H9 (cell line): ENCODE measurements around the gene PAPOLG. TPM values are rescaled to one million over a fixed set of nuclear protein-coding genes. Genes with fewer than 3 reads are reported as not detected.

Experiments used
- DNase-seq: peaks from one replicate; pipeline ENCODE4 v3.0.0-alpha.2; 2017
- H2AFZ ChIP-seq: one replicate; pipeline ENCODE4 v1.6.1; 2013; ENCODE audit warnings: mild to moderate bottlenecking, low read length, control low read depth, moderate library complexity
- H2AK5ac ChIP-seq: 2 replicates; pipeline ENCODE4 v1.6.1; 2013; ENCODE audit warnings: low read length, control low read depth, mixed read lengths; ENCODE audit not compliant: insufficient read length
- H2BK120ac ChIP-seq: one replicate; pipeline ENCODE4 v1.6.1; 2013; ENCODE audit warnings: low read depth, mild to moderate bottlenecking, low read length, control low read depth, inconsistent platforms; ENCODE audit not compliant: poor library complexity, severe bottlenecking
- H2BK12ac ChIP-seq: 2 replicates; pipeline ENCODE4 v1.6.1; 2013; ENCODE audit warnings: low read length, control low read depth, mixed read lengths, low read depth; ENCODE audit not compliant: insufficient read length
- H2BK15ac ChIP-seq: 2 replicates; pipeline ENCODE4 v1.6.1; 2013; ENCODE audit warnings: low read depth, low read length, control low read depth
- H2BK20ac ChIP-seq: one replicate; pipeline ENCODE4 v1.6.1; 2013; ENCODE audit warnings: low read depth, mild to moderate bottlenecking, low read length, control low read depth, inconsistent platforms; ENCODE audit not compliant: poor library complexity, severe bottlenecking
- H2BK5ac ChIP-seq: 2 replicates; pipeline ENCODE4 v1.6.1; 2013; ENCODE audit warnings: low read length, control low read depth, mixed read lengths; ENCODE audit not compliant: insufficient read length
- H3K14ac ChIP-seq: 2 replicates; pipeline ENCODE4 v1.6.1; 2013; ENCODE audit warnings: low read length, control low read depth; ENCODE audit not compliant: insufficient read depth
- H3K18ac ChIP-seq: 2 replicates; pipeline ENCODE4 v1.6.1; 2013; ENCODE audit warnings: low read depth, mild to moderate bottlenecking, mixed read lengths, low read length, control low read depth; ENCODE audit not compliant: insufficient read length
- H3K23ac ChIP-seq: 2 replicates; pipeline ENCODE4 v1.6.1; 2013; ENCODE audit warnings: low read length, control low read depth, mixed read lengths, low read depth; ENCODE audit not compliant: insufficient read length
- H3K23me2 ChIP-seq: 2 replicates; pipeline ENCODE4 v1.6.1; 2013; ENCODE audit warnings: low read depth, mild to moderate bottlenecking, mixed read lengths, low read length, control low read depth; ENCODE audit not compliant: insufficient read length, poor library complexity, severe bottlenecking
- H3K27ac ChIP-seq: 2 replicates; pipeline ENCODE4 v1.5.1; 2013; ENCODE audit warnings: low read length, control low read depth, mixed read lengths, low read depth; ENCODE audit not compliant: insufficient read length
- H3K27me3 ChIP-seq: 2 replicates; pipeline ENCODE4 v1.6.1; 2013; ENCODE audit warnings: low read length, control low read depth, inconsistent platforms; ENCODE audit not compliant: insufficient read depth
- H3K4ac ChIP-seq: 2 replicates; pipeline ENCODE4 v1.6.1; 2013; ENCODE audit warnings: low read depth, mild to moderate bottlenecking, control low read depth, inconsistent platforms, low read length, moderate library complexity
- H3K4me1 ChIP-seq: 2 replicates; pipeline ENCODE4 v1.6.1; 2013; ENCODE audit warnings: low read length, control low read depth, inconsistent platforms; ENCODE audit not compliant: insufficient read depth
- H3K4me2 ChIP-seq: 2 replicates; pipeline ENCODE4 v1.6.1; 2013; ENCODE audit warnings: low read length, control low read depth, mixed read lengths; ENCODE audit not compliant: insufficient read length, insufficient read depth
- H3K56ac ChIP-seq: 2 replicates; pipeline ENCODE4 v1.6.1; 2013; ENCODE audit warnings: low read depth, mild to moderate bottlenecking, mixed read lengths, low read length, control low read depth; ENCODE audit not compliant: insufficient read length
- H3K79me1 ChIP-seq: 2 replicates; pipeline ENCODE4 v1.6.1; 2013; ENCODE audit warnings: low read depth, mild to moderate bottlenecking, moderate library complexity, low read length, control low read depth, inconsistent platforms; ENCODE audit not compliant: insufficient read depth, poor library complexity, severe bottlenecking
- H3K79me2 ChIP-seq: 2 replicates; pipeline ENCODE4 v1.6.1; 2013; ENCODE audit warnings: low read length, control low read depth, inconsistent platforms; ENCODE audit not compliant: insufficient read depth
- H3K9ac ChIP-seq: 2 replicates; pipeline ENCODE4 v1.6.1; 2013; ENCODE audit warnings: low read length, control low read depth, mixed read lengths; ENCODE audit not compliant: insufficient read length; ENCODE audit errors: extremely low read depth
- H3K9me3 ChIP-seq: one replicate; pipeline ENCODE4 v1.6.1; 2013; ENCODE audit warnings: low read depth, low read length, inconsistent platforms; ENCODE audit not compliant: control insufficient read depth
- H3T11ph ChIP-seq: one replicate; pipeline ENCODE4 v1.6.1; 2013; ENCODE audit warnings: mild to moderate bottlenecking, low read length, control low read depth, inconsistent platforms
- H4K20me1 ChIP-seq: one replicate; pipeline ENCODE4 v1.6.1; 2013; ENCODE audit not compliant: control insufficient read depth, insufficient read length, insufficient read depth
- H4K5ac ChIP-seq: 2 replicates; pipeline ENCODE4 v1.6.1; 2013; ENCODE audit warnings: low read depth, mild to moderate bottlenecking, mixed read lengths, low read length, control low read depth; ENCODE audit not compliant: insufficient read length
- H4K8ac ChIP-seq: replicated peaks from 2 replicates; pipeline ENCODE4 v1.6.1; 2013; ENCODE audit warnings: low read length, control low read depth, mixed read lengths, low read depth; ENCODE audit not compliant: insufficient read length
- H4K91ac ChIP-seq: 2 replicates; pipeline ENCODE4 v1.6.1; 2013; ENCODE audit warnings: low read depth, mild to moderate bottlenecking, moderate library complexity, mixed read lengths, low read length, control low read depth; ENCODE audit not compliant: insufficient read length
- H3K27ac Mint-ChIP-seq, 3 experiments: 2 replicates in 2 of 3; 3 replicates in 1 of 3; pipeline ENCODE4 v1.8.0; 2020 to 2021; ENCODE audit warnings: mixed read lengths in 3 of 3, mild to moderate bottlenecking in 1 of 3, moderate library complexity in 1 of 3
- H3K27me3 Mint-ChIP-seq: 2 replicates; pipeline ENCODE4 v1.8.0; 2021; ENCODE audit warnings: low read depth, mild to moderate bottlenecking, moderate library complexity, mixed read lengths
- H3K36me3 Mint-ChIP-seq, 3 experiments: 2 replicates in 2 of 3; 3 replicates in 1 of 3; pipeline ENCODE4 v1.8.0; 2020 to 2021; ENCODE audit warnings: low read depth in 3 of 3, mixed read lengths in 3 of 3; ENCODE audit not compliant: insufficient read depth in 1 of 3
- H3K4me1 Mint-ChIP-seq, 2 experiments: 2 replicates each; pipeline ENCODE4 v1.8.0; 2020; ENCODE audit warnings: mixed read lengths in 2 of 2
- H3K4me3 Mint-ChIP-seq, 2 experiments: 2 replicates in 1 of 2; 3 replicates in 1 of 2; pipeline ENCODE4 v1.8.0; 2020 to 2021; ENCODE audit warnings: mild to moderate bottlenecking in 2 of 2, mixed read lengths in 2 of 2, moderate library complexity in 1 of 2
- H3K9me3 Mint-ChIP-seq, 2 experiments: 2 replicates in 1 of 2; 3 replicates in 1 of 2; pipeline ENCODE4 v1.8.0; 2020; ENCODE audit warnings: mild to moderate bottlenecking in 2 of 2, mixed read lengths in 2 of 2, moderate library complexity in 1 of 2
- WGBS: extraction: QIAGEN DNeasy Blood & Tissue Kit; methylation state at CpG from one replicate; pipeline ENCODE4 v1.1.7; 2013; ENCODE audit warnings: missing lambda C conversion rate, low lambda C conversion rate, mixed read lengths; ENCODE audit not compliant: insufficient read length; ENCODE audit errors: extremely low coverage; 5-methylcytosine and 5-hydroxymethylcytosine counted together
- total RNA-seq: library from RNA; stranded (reverse); gene quantifications from 2 replicates; pipeline ENCODE4 v1.2.1, GENCODE V29; 2021
- TF ChIP-seq, protein P1 (sequence below): fragments of 200-600 bp; sonication (generic); conservative IDR thresholded peaks from 3 replicates; pipeline ENCODE4 v1.8.0; 2021; ENCODE audit warnings: antibody characterized with exemption, mild to moderate bottlenecking

Gene PAPOLG
- total RNA-seq, 1 experiment from 2014 or later: 19.2 TPM

DNA sequence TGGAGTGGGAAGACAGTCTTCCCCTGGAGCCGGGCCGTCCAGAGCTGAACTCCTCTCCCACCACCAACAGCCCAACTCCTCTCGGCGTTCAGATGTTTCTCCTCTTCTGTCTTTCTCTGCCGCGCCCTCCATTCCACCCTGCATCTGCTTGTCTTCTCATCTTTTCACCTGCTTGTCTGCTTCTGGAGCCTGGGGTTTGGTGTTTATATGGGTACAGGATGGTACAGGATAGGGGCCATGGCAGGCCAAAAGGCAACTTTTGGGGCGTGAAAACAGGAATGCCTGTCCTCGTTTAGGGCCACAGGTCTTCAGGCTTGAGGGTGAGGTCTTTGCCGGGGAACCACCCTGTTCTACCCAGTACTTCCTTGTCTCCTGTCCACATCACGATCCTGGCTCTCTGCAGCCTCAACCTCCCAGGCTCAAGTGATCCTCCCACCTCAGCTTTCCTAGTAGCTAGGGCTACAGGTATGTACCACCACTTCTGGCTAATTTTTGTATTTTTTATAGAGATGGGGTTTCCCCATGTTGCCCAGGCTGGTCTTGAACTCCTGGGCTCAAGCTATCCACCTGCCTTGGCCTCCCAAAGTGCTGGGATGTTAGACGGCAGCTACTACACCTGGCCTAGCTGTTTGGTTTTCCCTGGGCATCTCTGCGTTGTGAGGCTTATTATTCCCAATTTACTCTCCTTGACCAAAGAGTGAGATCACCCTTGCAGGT, 64.5 kb downstream of the PAPOLG start:
- H2BK20ac ChIP-seq: no peak overlapping the region
- no peak overlapping the region for H2BK15ac ChIP-seq
- TF ChIP-seq, protein P1, sequence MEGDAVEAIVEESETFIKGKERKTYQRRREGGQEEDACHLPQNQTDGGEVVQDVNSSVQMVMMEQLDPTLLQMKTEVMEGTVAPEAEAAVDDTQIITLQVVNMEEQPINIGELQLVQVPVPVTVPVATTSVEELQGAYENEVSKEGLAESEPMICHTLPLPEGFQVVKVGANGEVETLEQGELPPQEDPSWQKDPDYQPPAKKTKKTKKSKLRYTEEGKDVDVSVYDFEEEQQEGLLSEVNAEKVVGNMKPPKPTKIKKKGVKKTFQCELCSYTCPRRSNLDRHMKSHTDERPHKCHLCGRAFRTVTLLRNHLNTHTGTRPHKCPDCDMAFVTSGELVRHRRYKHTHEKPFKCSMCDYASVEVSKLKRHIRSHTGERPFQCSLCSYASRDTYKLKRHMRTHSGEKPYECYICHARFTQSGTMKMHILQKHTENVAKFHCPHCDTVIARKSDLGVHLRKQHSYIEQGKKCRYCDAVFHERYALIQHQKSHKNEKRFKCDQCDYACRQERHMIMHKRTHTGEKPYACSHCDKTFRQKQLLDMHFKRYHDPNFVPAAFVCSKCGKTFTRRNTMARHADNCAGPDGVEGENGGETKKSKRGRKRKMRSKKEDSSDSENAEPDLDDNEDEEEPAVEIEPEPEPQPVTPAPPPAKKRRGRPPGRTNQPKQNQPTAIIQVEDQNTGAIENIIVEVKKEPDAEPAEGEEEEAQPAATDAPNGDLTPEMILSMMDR: no peak
- H3K56ac ChIP-seq: no peak overlapping the region
- H4K5ac ChIP-seq: no peak overlapping the region
- H3K4ac ChIP-seq: no peak overlapping the region
- DNase-seq: no peak
- H3T11ph ChIP-seq: no peak overlapping the region
- peaks cover 4 to 5% of the 10 kb centered on the region in 2 experiments; a peak in 1 of 4 replicates for H3K4me1 Mint-ChIP-seq
- no peaks in the 10 kb centered on the region for H3K9me3 Mint-ChIP-seq
- no peak overlapping the region for H2AFZ ChIP-seq
- H3K27me3 ChIP-seq: no peaks in the 10 kb centered on the region
- no peak overlapping the region for H3K9ac ChIP-seq
- H3K4me2 ChIP-seq: no peak overlapping the region
- H3K27me3 Mint-ChIP-seq: peaks cover 14% of the 10 kb centered on the region
- no peaks in the 10 kb centered on the region for H3K36me3 Mint-ChIP-seq
- H3K9me3 ChIP-seq: no peaks in the 10 kb centered on the region
- H3K79me1 ChIP-seq: no peaks in the 10 kb centered on the region
- H3K27ac ChIP-seq: no peak overlapping the region
- H4K20me1 ChIP-seq: no peaks in the 10 kb centered on the region
- no peak overlapping the region for H2AK5ac ChIP-seq
- H3K23me2 ChIP-seq: no peaks in the 10 kb centered on the region
- H3K14ac ChIP-seq: no peak overlapping the region
- H3K23ac ChIP-seq: no peak overlapping the region
- no peaks in the 10 kb centered on the region for H3K79me2 ChIP-seq
- H3K4me3 Mint-ChIP-seq: no peak overlapping the region
- WGBS: no CpG with 5 or more reads among the region's 12 CpGs
- no peak overlapping the region for H4K8ac ChIP-seq
- no peaks in the 10 kb centered on the region for H3K4me1 ChIP-seq
- H2BK5ac ChIP-seq: no peak overlapping the region
- H3K18ac ChIP-seq: no peak overlapping the region
- H4K91ac ChIP-seq: no peak overlapping the region
- H2BK12ac ChIP-seq: no peak overlapping the region
- no peak overlapping the region for H2BK120ac ChIP-seq
- no peak overlapping the region for H3K27ac Mint-ChIP-seq
